ENCODE data around the gene DLG2. TPM values are rescaled to one million over a fixed set of nuclear protein-coding genes. Genes with fewer than 3 reads are reported as not detected.

The DLG2 gene
- total and polyA plus RNA-seq, 2 of the 4 experiments (the other 2 are of a cell fraction), result 0.31 to 0.36 TPM

- H2AK5ac ChIP-seq (ENCODE audit: low read depth, low read length), result no peak overlapping the region
- H2BK120ac ChIP-seq (ENCODE audit: low read depth, low read length), result no peak overlapping the region
- dilution Hi-C loops (cut with HindIII; ENCODE audit: low sequenced_read_pairs, unreplicated experiment) (no loop called here), in situ Hi-C loops (cut with MboI; ENCODE audit: low sequenced_read_pairs) (loop anchor here (10.0 to 25.0 kb wide), 3 partner anchors 288 to 1126 kb away; partner anchors contain the start of genes DDIAS and PRCP), intact Hi-C loops (cut with micrococcal nuclease) (no loop called here)
- no peak overlapping the region for H4K8ac ChIP-seq (ENCODE audit: low read depth in 2 of 2, low read length in 2 of 2)
- no CpG with 5 or more reads among the region's 3 CpGs for WGBS, 2 experiments (ENCODE audit: extremely low coverage in 2 of 2, insufficient read length in 1 of 2)
- TF ChIP-seq CTCF (conservative IDR thresholded peaks at IDR 0.05; ENCODE audit: low read depth, low read length) (no peak), CEBPB (IDR thresholded peaks at IDR 0.05; ENCODE audit: low read depth, low read length) (no peak), ELK1 (IDR thresholded peaks at IDR 0.05; ENCODE audit: borderline replicate concordance, low read depth, low read length) (no peak), RAD21 (IDR thresholded peaks at IDR 0.05; ENCODE audit: low read length) (no peak), NFE2L2 (IDR thresholded peaks at IDR 0.05; ENCODE audit: low read depth, low read length) (no peak), USF2 (IDR thresholded peaks at IDR 0.05; ENCODE audit: low read depth, low read length) (no peak)
- H3K4me2 ChIP-seq (ENCODE audit: low read depth, low read length), result no peak overlapping the region
- H4K91ac ChIP-seq (ENCODE audit: insufficient read depth, low read depth, low read length), result no peak overlapping the region
- ATAC-seq (ENCODE audit: low read depth), result peak; percentile 38; the same call in 1 of the 2 replicates
- no peak overlapping the region for H2BK15ac ChIP-seq (ENCODE audit: low read depth, low read length)
- H3K9ac ChIP-seq (ENCODE audit: low read depth, low read length), result no peak overlapping the region
- H2AK9ac ChIP-seq (replicated peaks; ENCODE audit: low read depth, low read length, poor library complexity), result no peak overlapping the region
- no peak overlapping the region for H2BK20ac ChIP-seq (ENCODE audit: low read depth, low read length)
- ChIA-PET POLR2A (ENCODE audit: unreplicated experiment) (no interaction called here), CTCF (no interaction called here)
- H3K9me1 ChIP-seq (ENCODE audit: insufficient read depth, low read length), result peaks cover 3% of the 10 kb centered on the region; the same call in 1 of the 2 replicates
- no peak overlapping the region for H3K4me3 ChIP-seq (ENCODE audit: insufficient read depth, low read depth, low read length)
- H3K56ac ChIP-seq (ENCODE audit: extremely low read depth, insufficient read depth, low read length), result no peak overlapping the region
- H3K14ac ChIP-seq (replicated peaks; ENCODE audit: low read depth, low read length), result no peak overlapping the region
- H2BK5ac ChIP-seq (ENCODE audit: low read depth, low read length, poor library complexity, severe bottlenecking), result no peak overlapping the region
- no TSS peak for BruUV-seq (replicated peaks)
- H3K4ac ChIP-seq (ENCODE audit: low read depth, low read length), result no peak overlapping the region
- no peak overlapping the region for H3K23ac ChIP-seq (ENCODE audit: low read depth, low read length)
- peak; percentile 4 for DNase-seq
- H3K9me3 ChIP-seq (ENCODE audit: control insufficient read depth, insufficient read depth, low read length), result no peaks in the 10 kb centered on the region
- H4K20me1 ChIP-seq (ENCODE audit: insufficient read depth, low read length), result no peaks in the 10 kb centered on the region
- H3K18ac ChIP-seq (ENCODE audit: low read depth, low read length), result no peak overlapping the region
- H3K27me3 ChIP-seq (ENCODE audit: control insufficient read depth, insufficient read depth, low read length), result peaks cover 6% of the 10 kb centered on the region
- H2AFZ ChIP-seq (replicated peaks; ENCODE audit: low read length, poor library complexity), result no peak overlapping the region
- H3K27ac ChIP-seq (ENCODE audit: insufficient read depth, low read length), result no peak overlapping the region
- no peaks in the 10 kb centered on the region for H3K36me3 ChIP-seq (ENCODE audit: control insufficient read depth, insufficient read depth, low read length)
- H3K79me1 ChIP-seq (ENCODE audit: low read depth in 1 of 2, low read length in 2 of 2), result no peaks in the 10 kb centered on the region
- H4K5ac ChIP-seq (ENCODE audit: low read depth, low read length), result no peak overlapping the region
- no peaks in the 10 kb centered on the region; the same call in 1 of the 2 replicates for H3K4me1 ChIP-seq (ENCODE audit: control insufficient read depth, insufficient read depth, low read length)
Measured at GRCh38 chr11:83813296-83813695, 1813.8 kb downstream of the DLG2 start.

All from IMR-90 (cell line).